A549 treated with Hydrocortisone at 1 μM for 4 hours (cell line): ENCODE measurements around the gene GMPPA. TPM values are rescaled to one million over a fixed set of nuclear protein-coding genes. Genes with fewer than 3 reads are reported as not detected.

ENCODE experiments used
- total RNA-seq: library from RNA; stranded (reverse); fragments of 200-300 nt; extraction: Qiagen RNA extraction; gene quantifications from 5 replicates; pipeline ENCODE4 v1.2.3, GENCODE V29; 2022

GMPPA gene
- 36.9 to 40.3 TPM (median 37.8 TPM) in 5 replicates for total RNA-seq

GRCh38 chr2:219498280-219499057, at the start of gene GMPPA:
Gene GMPPA (plus strand): TSS chr2:219498891. CDS start chr2:219499976, 1,085 bp downstream.

DNA sequence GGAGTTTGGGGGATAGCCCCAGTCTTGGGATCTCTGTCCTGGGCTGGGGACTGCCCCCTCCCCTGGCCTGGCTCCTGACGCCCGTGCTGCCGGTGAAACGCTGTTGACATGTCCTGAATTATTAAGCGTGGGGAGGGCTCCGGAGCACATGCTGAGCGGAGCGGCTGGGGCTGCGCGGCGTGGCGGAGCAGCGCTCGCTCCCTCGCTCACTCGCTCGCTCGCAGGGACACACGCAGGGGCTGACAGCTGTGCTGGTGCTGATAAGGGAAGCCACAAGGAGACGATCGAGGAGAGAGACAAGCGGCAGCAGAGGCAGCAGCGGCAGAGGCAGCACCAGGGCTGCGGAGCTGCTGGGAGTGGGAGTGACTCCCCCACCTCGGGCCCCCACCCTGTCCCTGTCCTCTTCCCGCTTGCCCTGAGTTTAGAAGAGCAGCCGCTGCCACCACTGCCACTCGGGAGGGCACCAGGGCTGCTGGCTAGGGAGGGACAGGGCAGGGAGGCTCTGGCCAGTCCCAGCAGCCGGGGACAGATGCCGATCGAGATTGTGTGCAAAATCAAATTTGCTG, 15.6 kb downstream of the GMPPA start, which contains the start of gene ASIC4:
ASIC4 (plus strand) TSS at position 287 of the 566 bp plus-strand sequence; CDS start at position 530, 243 bp downstream.

DNA sequence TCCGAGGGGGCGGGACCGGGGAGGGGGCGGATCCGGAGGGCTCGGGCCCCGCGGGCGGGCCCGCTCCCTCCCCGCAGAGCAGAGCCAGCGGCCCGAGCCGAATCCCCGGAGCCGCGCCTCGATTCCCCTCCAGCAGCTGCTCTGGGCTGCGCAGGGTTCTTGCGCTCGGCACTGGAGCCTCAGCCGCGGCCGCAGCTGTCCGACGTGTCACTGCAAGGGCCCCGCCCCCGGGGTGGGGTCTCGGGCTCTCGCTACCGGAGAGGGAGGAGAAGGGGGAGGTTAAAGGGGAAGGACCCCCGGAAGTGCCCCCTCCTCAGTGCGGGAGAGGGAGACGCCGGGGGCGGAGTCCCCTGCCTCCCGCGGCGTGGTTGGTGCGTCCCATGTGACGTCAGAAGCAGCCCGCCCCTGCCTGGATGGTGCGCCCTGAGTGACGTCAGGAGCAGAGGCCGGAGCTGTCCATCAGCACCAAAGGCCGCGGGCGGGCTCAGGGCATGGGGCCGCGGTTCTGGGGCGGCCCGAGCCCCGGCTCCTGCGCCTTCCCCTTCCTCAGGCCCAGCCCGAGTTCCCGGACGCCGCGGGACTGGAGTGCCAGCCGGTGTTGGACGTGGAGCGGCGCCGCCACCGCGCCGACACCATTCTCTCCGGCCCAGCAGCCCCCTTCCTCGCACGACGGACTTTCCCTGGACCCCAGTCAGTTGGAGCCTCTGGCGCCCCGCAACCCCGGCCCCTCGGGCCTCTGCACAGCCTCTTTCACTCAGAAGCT, 45.1 kb downstream of the GMPPA start, which contains the start of the genes CHPF and TMEM198:
CHPF (minus strand) TSS at position 214 of the 763 bp plus-strand sequence. CDS start 271 bp downstream, outside the sequence.
TMEM198 (plus strand) TSS at position 433 of the 763 bp plus-strand sequence. CDS start 700 bp downstream, outside the sequence.

Other genes with a start within 250 kb of the GMPPA start
- gene TUBA4B, start 245.6 kb upstream of the GMPPA start, total RNA-seq: 0.15 to 0.33 TPM (median 0.20 TPM) in 5 replicates
- 251 to 336 TPM (median 266 TPM) in 5 replicates for gene TUBA4A, start 245.0 kb upstream of the GMPPA start, total RNA-seq
- 34.1 to 40.5 TPM (median 37.7 TPM) in 5 replicates for gene DNAJB2, start 219.5 kb upstream of the GMPPA start, total RNA-seq
- 1.0 to 1.5 TPM (median 1.2 TPM) in 5 replicates for gene PTPRN, start 189.5 kb upstream of the GMPPA start, total RNA-seq
- not detected in 5 replicates for gene RESP18, start 166.1 kb upstream of the GMPPA start, total RNA-seq
- 58.3 to 67.2 TPM (median 62.6 TPM) in 5 replicates for gene DNPEP, start 111.0 kb upstream of the GMPPA start, total RNA-seq
- 0.23 to 0.93 TPM (median 0.51 TPM) in 5 replicates for gene DES, start 80.5 kb upstream of the GMPPA start, total RNA-seq
- 6.5 to 10.3 TPM (median 8.3 TPM) in 5 replicates for gene SPEG, start 64.0 kb upstream of the GMPPA start, total RNA-seq
- gene ASIC4, start 15.6 kb downstream of the GMPPA start, total RNA-seq: 0.06 to 0.26 TPM (median 0.07 TPM) in 5 replicates
- 21.8 to 32.9 TPM (median 29.3 TPM) in 5 replicates for gene CHPF, start 44.9 kb downstream of the GMPPA start, total RNA-seq
- gene TMEM198, start 45.1 kb downstream of the GMPPA start, total RNA-seq: 0.70 to 1.3 TPM (median 1.0 TPM) in 5 replicates
- gene OBSL1, start 72.6 kb downstream of the GMPPA start, total RNA-seq: 18.8 to 22.2 TPM (median 19.9 TPM) in 5 replicates
- gene INHA, start 73.4 kb downstream of the GMPPA start, total RNA-seq: 0.35 to 0.58 TPM (median 0.47 TPM) in 5 replicates
- 13.9 to 17.5 TPM (median 17.2 TPM) in 5 replicates for gene STK11IP, start 99.0 kb downstream of the GMPPA start, total RNA-seq
- 2.5 to 3.3 TPM (median 3.1 TPM) in 5 replicates for gene SLC4A3, start 128.7 kb downstream of the GMPPA start, total RNA-seq